Gastrocnemius medialis (tissue), 4 donors: ENCODE data around the gene WDR91. TPM values are rescaled to one million over a fixed set of nuclear protein-coding genes. Genes with fewer than 3 reads are reported as not detected.
A peak's percentile ranks its signal among the peaks of the same experiment; 100 is the strongest.

Source experiments
- ATAC-seq, 2 donors: fragments of 150-250 bp; one replicate each; pipeline ENCODE4 v1.9.1; 2016
- DNase-seq, 2 donors: peaks; one replicate each; pipeline ENCODE4 v3.0.0-alpha.2; 2019
- H3K27ac ChIP-seq, 4 donors: fragments of 200-600 bp; sonication (generic); 1 replicate in 1 of 4; 2 replicates in 3 of 4; pipeline ENCODE4 v1.5.1; 2016 to 2018; ENCODE audit warnings: mild to moderate bottlenecking in 2 of 4, moderate library complexity in 1 of 4
- H3K27me3 ChIP-seq, 3 donors: fragments of 200-600 bp; sonication (generic) in 2 of 3; 1 replicate in 1 of 3; 2 replicates in 2 of 3; pipeline versions ENCODE4 v1.5.1 to v1.6.0; 2016 to 2019; ENCODE audit warnings: mild to moderate bottlenecking in 1 of 3, moderate library complexity in 1 of 3
- H3K36me3 ChIP-seq, 2 donors: fragments of 200-600 bp; sonication (generic) in 1 of 2; one replicate each; pipeline ENCODE4 v1.5.1; 2017 to 2018
- H3K4me1 ChIP-seq, 2 donors: fragments of 200-600 bp; sonication (generic) in 1 of 2; one replicate each; pipeline ENCODE4 v1.5.1; 2016 to 2017; ENCODE audit warnings: mild to moderate bottlenecking in 2 of 2
- H3K4me3 ChIP-seq, 4 donors: fragments of 200-600 bp; sonication (generic) in 3 of 4; 1 replicate in 1 of 4; 2 replicates in 3 of 4; pipeline ENCODE4 v1.5.1; 2016 to 2019; ENCODE audit warnings: mild to moderate bottlenecking in 2 of 4
- H3K9me3 ChIP-seq, 3 donors: fragments of 200-600 bp; sonication (generic) in 2 of 3; 1 replicate in 1 of 3; 2 replicates in 2 of 3; pipeline ENCODE4 v1.5.1; 2016 to 2019
- CTCF ChIP-seq, 5 experiments: fragments of 450-650 bp in 3 of 5; fragments of 200-600 bp in 2 of 5; sonication (generic) in 2 of 5; IDR thresholded peaks in 4 of 5; conservative IDR thresholded peaks in 1 of 5; 1 replicate in 4 of 5; 2 replicates in 1 of 5; pipeline ENCODE4 v1.5.1; 2016 to 2019; ENCODE audit warnings: antibody characterized with exemption in 5 of 5, mild to moderate bottlenecking in 3 of 5, moderate library complexity in 3 of 5
- POLR2A ChIP-seq, 2 donors: fragments of 450-650 bp; IDR thresholded peaks; one replicate each; pipeline ENCODE4 v1.6.1; 2017; ENCODE audit warnings: antibody characterized with exemption in 2 of 2, mild to moderate bottlenecking in 2 of 2, moderate library complexity in 2 of 2
- in situ Hi-C, 4 donors: fragments of 200-750 bp; cut with MboI; loops; one replicate each; pipeline versions ENCODE4 v1.15.0 to v1.8.0; 2017; ENCODE audit warnings: low sequenced_read_pairs in 4 of 4
- intact Hi-C: fragments of 100-400 bp; cut with DNase I; formaldehyde crosslinking; loops from one replicate; pipeline ENCODE4 v1.15.1; 2023; ENCODE audit warnings: low total_unique reads
- total RNA-seq, 4 donors: library from RNA; depleted of rRNA; stranded (reverse); fragments of >200 nt; gene quantifications; one replicate each; pipeline versions ENCODE4 v1.1.0 to v1.2.3, GENCODE V29; 2016

Gene WDR91
- total RNA-seq, 4 donors from 2014 or later, result 3.6 to 8.0 (median 6.4) TPM

GRCh38 chr7:135184254-135184841 lies 27.0 kb downstream of the WDR91 start:
- Histone ChIP-seq H3K27ac (no peak overlapping the region), H3K9me3 (peaks cover 0 to 7% (median 0%) of the 10 kb centered on the region in 3 donors), H3K4me3 (no peak overlapping the region), H3K4me1 (peaks cover 0 to under 1% of the 10 kb centered on the region in 2 donors), H3K36me3 (peaks cover 0 to 95% of the 10 kb centered on the region in 2 donors), H3K27me3 (no peaks in the 10 kb centered on the region)
- peak in 1 of 2 donors; percentile 27 for ATAC-seq
- no peak for TF ChIP-seq POLR2A (IDR thresholded peaks at IDR 0.05)
- TF ChIP-seq CTCF (IDR thresholded peaks at IDR 0.05 in 4 of 5, conservative IDR thresholded peaks at IDR 0.05 in 1 of 5), result no peak
- no peak for DNase-seq
- intact Hi-C loops (no loop called here), in situ Hi-C loops (loop anchor here in 2 of 4 donors (25.0 kb wide), 2 partner anchors 197 to 522 kb away; partner anchors contain the start of gene AGBL3 (in 1 of the 2))

- no peaks in the 10 kb centered on the region for H3K4me1 ChIP-seq
- in situ Hi-C loops, result loop anchor here in 2 of 4 donors (25.0 kb wide), 2 partner anchors 196 to 521 kb away; partner anchors contain the start of gene AGBL3 (in 1 of the 2)
- no peak for ATAC-seq
Measured at GRCh38 chr7:135183478-135183877, 27.8 kb downstream of the WDR91 start.

GRCh38 chr7:135181929-135182678 lies 29.2 kb downstream of the WDR91 start:
- DNase-seq (no peak), ATAC-seq (no peak)
- peaks cover 0 to 92% of the 10 kb centered on the region in 2 donors for H3K36me3 ChIP-seq
- H3K9me3 ChIP-seq, result peaks cover 0 to 7% (median 0%) of the 10 kb centered on the region in 3 donors
- in situ Hi-C loops, result loop anchor here in 2 of 4 donors (25.0 kb wide), 2 partner anchors 195 to 520 kb away; partner anchors contain the start of gene AGBL3 (in 1 of the 2)
- no peak overlapping the region for H3K4me3 ChIP-seq
- no peak overlapping the region for H3K27ac ChIP-seq
- intact Hi-C loops, result no loop called here
- no peaks in the 10 kb centered on the region for H3K4me1 ChIP-seq
- H3K27me3 ChIP-seq, result no peaks in the 10 kb centered on the region
- no peak for TF ChIP-seq CTCF (IDR thresholded peaks at IDR 0.05 in 4 of 5, conservative IDR thresholded peaks at IDR 0.05 in 1 of 5)
- TF ChIP-seq POLR2A (IDR thresholded peaks at IDR 0.05), result no peak

More at GRCh38 chr7:135183478-135183877, 27.8 kb downstream of the WDR91 start:
- Histone ChIP-seq H3K27ac (no peak overlapping the region), H3K9me3 (peaks cover 0 to 7% (median 0%) of the 10 kb centered on the region in 3 donors), H3K36me3 (peaks cover 0 to 95% of the 10 kb centered on the region in 2 donors), H3K27me3 (no peaks in the 10 kb centered on the region), H3K4me3 (no peak overlapping the region)
- TF ChIP-seq CTCF (IDR thresholded peaks at IDR 0.05 in 4 of 5, conservative IDR thresholded peaks at IDR 0.05 in 1 of 5) (no peak), POLR2A (IDR thresholded peaks at IDR 0.05) (no peak)
- intact Hi-C loops, result no loop called here
- no peak for DNase-seq

- intact Hi-C loops (no loop called here), in situ Hi-C loops (loop anchor here in 2 of 4 donors (25.0 kb wide), 2 partner anchors 194 to 519 kb away; partner anchors contain the start of gene AGBL3 (in 1 of the 2))
- Histone ChIP-seq H3K36me3 (peaks cover 0 to 85% of the 10 kb centered on the region in 2 donors), H3K9me3 (peaks cover 0 to 7% (median 0%) of the 10 kb centered on the region in 3 donors), H3K4me3 (no peak overlapping the region), H3K4me1 (no peaks in the 10 kb centered on the region), H3K27ac (no peak overlapping the region), H3K27me3 (no peaks in the 10 kb centered on the region)
- DNase-seq (no peak), ATAC-seq (no peak)
- TF ChIP-seq CTCF (IDR thresholded peaks at IDR 0.05 in 4 of 5, conservative IDR thresholded peaks at IDR 0.05 in 1 of 5), result no peak
- no peak for TF ChIP-seq POLR2A (IDR thresholded peaks at IDR 0.05)
Measured at GRCh38 chr7:135181261-135181928, 29.9 kb downstream of the WDR91 start.
